ENCODE data around the gene DNAJC6. TPM values are rescaled to one million over a fixed set of nuclear protein-coding genes. Genes with fewer than 3 reads are reported as not detected.

Gene DNAJC6
- total and polyA plus RNA-seq, 2 of the 13 experiments (the other 11 are each of a cell fraction or from before 2014, with no cell fraction given) = 1.0 to 1.6 TPM

- H3K79me2 ChIP-seq (ENCODE audit: insufficient read depth, low read length) = no peaks in the 10 kb centered on the region
- no peaks in the 10 kb centered on the region for H3K27me3 ChIP-seq (ENCODE audit: control insufficient read depth in 1 of 2, insufficient read depth in 2 of 2, low read length in 2 of 2)
- WGBS (ENCODE audit: low lambda C conversion rate) = 78% methylated on average over 3 of the region's 3 CpGs
- ChIA-PET POLR2A (no interaction called here), CTCF (ENCODE audit: low intra/inter-chr PET ratio, low total read pairs) (no interaction called here)
- no peaks in the 10 kb centered on the region for H3K36me3 ChIP-seq (replicated peaks in 1 of 2; ENCODE audit: control insufficient read depth in 1 of 2, insufficient read depth in 2 of 2, low read length in 2 of 2)
- H2AFZ ChIP-seq (ENCODE audit: low read length) = no peak overlapping the region
- H4K20me1 ChIP-seq (ENCODE audit: insufficient read depth, low read length) = no peaks in the 10 kb centered on the region
- in situ Hi-C loops (cut with HindIII; ENCODE audit: extremely low pct_ligation_motif_present, low pct_unique_long_range_greater_than_20kb) = no loop called here
- H3K4me2 ChIP-seq (ENCODE audit: low read depth, low read length) = no peak overlapping the region
- DNase-seq (ENCODE audit: low spot score) (no peak), ATAC-seq (no peak), FAIRE-seq (no peak)
- H3K9me3 ChIP-seq (ENCODE audit: low read length) = no peaks in the 10 kb centered on the region
- no peak overlapping the region for H3K9ac ChIP-seq (ENCODE audit: insufficient read depth, low read depth, low read length)
- no TSS peak for BruUV-seq (replicated peaks)
- intact Hi-C loops (cut with micrococcal nuclease; ENCODE audit: unreplicated experiment) = no loop called here
- no peak overlapping the region for H3K27ac ChIP-seq (ENCODE audit: extremely low read length, insufficient read depth, low read length)
- no peak overlapping the region for H3K4me3 ChIP-seq (replicated peaks in 1 of 3; ENCODE audit: insufficient read depth in 1 of 3, low read depth in 2 of 3, low read length in 3 of 3)
- no peaks in the 10 kb centered on the region for H3K4me1 ChIP-seq (ENCODE audit: insufficient read depth, low read length)
- no peak for TF ChIP-seq HDAC6 (IDR thresholded peaks at IDR 0.05; ENCODE audit: low read depth, low read length)
- TF ChIP-seq FLYWCH1 (CRISPR knock-in tag; IDR thresholded peaks at IDR 0.05) = no peak
- TF ChIP-seq ZNF20 (CRISPR knock-in tag; IDR thresholded peaks at IDR 0.05) = no peak
- TF ChIP-seq, protein P1, sequence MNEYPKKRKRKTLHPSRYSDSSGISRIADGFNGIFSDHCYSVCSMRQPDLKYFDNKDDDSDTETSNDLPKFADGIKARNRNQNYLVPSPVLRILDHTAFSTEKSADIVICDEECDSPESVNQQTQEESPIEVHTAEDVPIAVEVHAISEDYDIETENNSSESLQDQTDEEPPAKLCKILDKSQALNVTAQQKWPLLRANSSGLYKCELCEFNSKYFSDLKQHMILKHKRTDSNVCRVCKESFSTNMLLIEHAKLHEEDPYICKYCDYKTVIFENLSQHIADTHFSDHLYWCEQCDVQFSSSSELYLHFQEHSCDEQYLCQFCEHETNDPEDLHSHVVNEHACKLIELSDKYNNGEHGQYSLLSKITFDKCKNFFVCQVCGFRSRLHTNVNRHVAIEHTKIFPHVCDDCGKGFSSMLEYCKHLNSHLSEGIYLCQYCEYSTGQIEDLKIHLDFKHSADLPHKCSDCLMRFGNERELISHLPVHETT (CRISPR knock-in tag; conservative IDR thresholded peaks at IDR 0.05) = no peak
- TF ChIP-seq ZSCAN31 (CRISPR knock-in tag; IDR thresholded peaks at IDR 0.05; ENCODE audit: low read depth) = no peak
- no peak for TF ChIP-seq SNAPC4 (CRISPR knock-in tag; IDR thresholded peaks at IDR 0.05)
- TF ChIP-seq IRX3 (CRISPR knock-in tag; IDR thresholded peaks at IDR 0.05; ENCODE audit: borderline replicate concordance, low read depth) = no peak
- no peak for TF ChIP-seq ZNF468 (CRISPR knock-in tag; IDR thresholded peaks at IDR 0.05)
- no peak for TF ChIP-seq RFXAP (CRISPR knock-in tag; IDR thresholded peaks at IDR 0.05; ENCODE audit: borderline replicate concordance)
These were observed 25.1 kb upstream of the DNAJC6 start for GRCh38 chr1:65284229-65284628.
